Measurements from ENCODE around the gene POLR1G.

- no peak for TF ChIP-seq CTCF (IDR thresholded peaks at IDR 0.05)
- TF ChIP-seq POLR2A (IDR thresholded peaks at IDR 0.05), result no peak
Observed at GRCh38 chr19:45362291-45362690, 44.2 kb upstream of the POLR1G start.

Data from thyroid gland (tissue), 4 donors.